WERI-Rb-1 (cell line): ENCODE results near the gene MCU.

Experiments
- DNase-seq: peaks from one replicate; pipeline ENCODE4 v3.0.0-alpha.2; 2020
- H3K27ac ChIP-seq: fragments of 250-450 bp; sonication (Bioruptor Pico); 2 replicates; pipeline ENCODE4 v1.5.1; 2020; ENCODE audit warnings: mild to moderate bottlenecking, moderate library complexity
- H3K27me3 ChIP-seq: fragments of 250-450 bp; sonication (Bioruptor Pico); 2 replicates; pipeline ENCODE4 v1.5.1; 2021; ENCODE audit warnings: mild to moderate bottlenecking, low read depth, moderate library complexity; ENCODE audit not compliant: insufficient read depth, severe bottlenecking
- H3K36me3 ChIP-seq: fragments of 250-450 bp; sonication (Bioruptor Pico); 2 replicates; pipeline ENCODE4 v1.5.1; 2020; ENCODE audit warnings: mild to moderate bottlenecking, moderate library complexity
- H3K4me3 ChIP-seq: 2 replicates; pipeline ENCODE4 v1.5.1; 2011; ENCODE audit warnings: low read depth, mild to moderate bottlenecking, control low read depth, low read length
- H3K9me3 ChIP-seq: fragments of 250-450 bp; sonication (Bioruptor Pico); 2 replicates; pipeline ENCODE4 v1.5.1; 2021; ENCODE audit warnings: mild to moderate bottlenecking, moderate library complexity; ENCODE audit not compliant: severe bottlenecking
- CTCF ChIP-seq: IDR thresholded peaks from 2 replicates; pipeline ENCODE4 v1.5.1; 2011; ENCODE audit warnings: low read depth, mild to moderate bottlenecking, control low read depth, inconsistent platforms, low read length

Gene MCU

DNA sequence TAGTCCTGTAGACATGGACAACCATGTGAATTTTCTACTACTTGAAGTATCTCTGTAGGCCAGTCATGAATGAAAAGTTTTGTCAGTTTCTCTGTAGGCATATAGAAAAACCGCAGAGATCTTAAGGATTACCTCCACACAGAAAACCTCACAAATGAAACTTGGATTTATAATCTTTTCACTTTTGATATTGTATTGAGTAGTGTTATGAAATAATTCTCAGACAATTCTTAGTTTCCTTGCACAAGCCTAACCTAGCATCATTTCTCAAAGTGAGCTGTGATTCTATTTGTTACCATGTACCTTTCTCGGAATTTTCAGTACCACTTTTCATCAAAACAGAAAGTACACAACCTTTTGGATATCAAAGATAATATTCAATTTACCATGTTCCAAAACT lies 150.2 kb downstream of the MCU start:
- Histone ChIP-seq H3K27ac (no peak overlapping the region), H3K9me3 (no peaks in the 10 kb centered on the region), H3K4me3 (no peak overlapping the region), H3K27me3 (no peaks in the 10 kb centered on the region), H3K36me3 (no peaks in the 10 kb centered on the region)
- no peak for TF ChIP-seq CTCF
- DNase-seq: no peak

- Histone ChIP-seq H3K36me3 (no peaks in the 10 kb centered on the region), H3K27me3 (no peaks in the 10 kb centered on the region), H3K4me3 (no peak overlapping the region), H3K9me3 (no peaks in the 10 kb centered on the region), H3K27ac (no peak overlapping the region)
- TF ChIP-seq CTCF: no peak
- no peak for DNase-seq
Observed at GRCh38 chr10:72846238-72846637, 154.3 kb downstream of the MCU start.

DNA sequence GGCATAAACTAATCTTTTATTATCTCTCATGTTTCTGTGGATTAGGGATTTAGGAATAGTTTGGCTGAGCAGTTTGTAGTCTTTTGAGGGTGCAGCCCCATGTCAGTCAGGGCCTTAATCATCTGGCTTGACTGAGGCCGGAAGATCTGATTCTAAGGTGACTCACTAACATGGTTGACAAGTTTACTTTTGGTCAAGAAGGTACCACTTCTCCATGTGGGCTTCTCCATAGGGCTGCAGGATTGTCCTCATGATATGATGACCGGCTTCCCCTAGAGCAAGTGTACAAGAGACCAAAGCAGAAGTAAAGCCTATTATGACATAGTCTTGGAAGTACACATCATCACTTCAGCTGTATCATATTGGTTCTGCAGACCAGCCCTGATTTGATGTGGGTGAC lies 155.7 kb downstream of the MCU start:
- no peak for TF ChIP-seq CTCF
- Histone ChIP-seq H3K4me3 (no peak overlapping the region), H3K27ac (no peak overlapping the region), H3K9me3 (no peaks in the 10 kb centered on the region), H3K27me3 (no peaks in the 10 kb centered on the region), H3K36me3 (no peaks in the 10 kb centered on the region)
- DNase-seq: no peak

DNA sequence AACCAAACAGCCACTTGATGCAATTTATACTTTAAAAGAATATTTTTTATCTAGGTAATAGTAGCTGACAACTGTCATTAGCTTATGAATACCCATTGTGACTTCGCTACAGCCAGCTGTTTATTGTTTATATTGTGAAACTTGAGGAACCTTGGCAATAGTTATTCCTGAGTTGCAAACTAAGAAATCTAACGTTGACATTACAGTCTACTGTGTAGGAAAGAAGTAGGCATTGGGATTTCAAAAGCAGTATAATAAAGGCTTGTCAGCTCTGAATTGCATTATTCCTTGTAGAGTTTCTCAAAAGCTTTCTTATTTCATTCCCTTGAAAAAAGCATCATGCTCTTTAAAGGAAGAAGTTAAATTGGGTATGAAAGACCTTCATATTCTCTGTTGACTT lies 158.9 kb downstream of the MCU start:
- H3K27me3 ChIP-seq: no peaks in the 10 kb centered on the region
- no peak for DNase-seq

DNA sequence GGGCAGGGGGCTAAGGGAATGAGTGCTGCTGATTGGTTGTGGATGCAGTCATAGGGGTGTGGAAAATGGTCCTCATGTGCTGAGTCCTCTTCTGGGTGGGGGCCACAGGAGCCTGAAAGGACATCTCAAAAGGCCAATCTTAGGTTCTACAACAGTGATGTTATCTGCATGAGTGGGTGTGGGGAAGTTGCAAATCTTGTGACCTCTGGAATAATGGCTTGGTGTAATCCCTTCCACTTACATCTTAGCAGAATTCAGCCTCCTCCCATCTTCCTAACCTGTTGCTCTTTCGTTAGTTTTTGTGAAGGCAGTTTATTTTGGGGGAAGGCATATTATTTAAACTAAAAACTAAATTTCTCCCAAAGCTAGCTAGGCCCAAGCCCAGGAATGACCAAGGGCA lies 159.6 kb downstream of the MCU start:
- H3K27ac ChIP-seq: no peak overlapping the region
- no peaks in the 10 kb centered on the region for H3K27me3 ChIP-seq
- no peaks in the 10 kb centered on the region for H3K9me3 ChIP-seq
- DNase-seq: no peak
- TF ChIP-seq CTCF: no peak
- no peak overlapping the region for H3K4me3 ChIP-seq
- H3K36me3 ChIP-seq: no peaks in the 10 kb centered on the region

More for the DNA sequence above, 158.9 kb downstream of the MCU start:
- Histone ChIP-seq H3K9me3 (no peaks in the 10 kb centered on the region), H3K27ac (no peak overlapping the region), H3K4me3 (no peak overlapping the region), H3K36me3 (no peaks in the 10 kb centered on the region)
- TF ChIP-seq CTCF: no peak

DNA sequence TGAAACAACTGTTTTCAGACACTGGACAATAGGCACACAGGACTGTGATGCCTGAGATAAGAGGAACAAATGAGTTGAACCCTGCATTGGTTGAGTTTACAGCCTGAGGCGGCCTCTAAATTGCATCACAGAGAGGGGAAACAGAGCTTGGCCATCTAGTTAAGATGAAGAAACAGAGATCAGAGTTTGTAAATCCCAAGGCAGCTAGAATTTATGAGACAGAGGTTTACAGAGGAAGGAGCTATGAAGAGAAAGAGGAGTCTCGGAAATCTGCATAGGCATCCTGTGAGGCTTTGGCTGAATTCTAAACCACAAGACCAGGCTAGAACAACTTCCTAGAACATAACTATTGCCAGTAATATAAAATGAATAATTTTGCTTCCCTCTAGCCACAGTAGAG lies 160.6 kb downstream of the MCU start:
- no peak for TF ChIP-seq CTCF
- no peak for DNase-seq
- no peaks in the 10 kb centered on the region for H3K27me3 ChIP-seq

More for the DNA sequence above, 160.6 kb downstream of the MCU start:
- H3K9me3 ChIP-seq: no peaks in the 10 kb centered on the region
- H3K36me3 ChIP-seq: no peaks in the 10 kb centered on the region
- no peak overlapping the region for H3K27ac ChIP-seq
- H3K4me3 ChIP-seq: no peak overlapping the region
